T1000 (cell line): ENCODE results near the gene CMSS1.
A peak's percentile ranks its signal among the peaks of the same experiment; 100 is the strongest.

Source experiments
- DNase-seq: peaks from one replicate; lab custom pipeline; 2025; ENCODE audit warnings: mixed read lengths; lab: John Stamatoyannopoulos, UW

Gene CMSS1

GRCh38 chr3:99817437-99818240 is at the start of gene CMSS1:
CMSS1 (plus strand) TSS chr3:99817862.
- DNase-seq: peak; percentile 84

- DNase-seq: no peak
Measured at GRCh38 chr3:99768126-99768525, 49.5 kb upstream of the CMSS1 start.

- DNase-seq: no peak
Measured at GRCh38 chr3:99768808-99769501, 48.7 kb upstream of the CMSS1 start.

GRCh38 chr3:99772171-99772570 is 45.5 kb upstream of the CMSS1 start:
- DNase-seq: no peak

GRCh38 chr3:99772671-99773070 is 45.0 kb upstream of the CMSS1 start:
- no peak for DNase-seq

- no peak for DNase-seq
Measured at GRCh38 chr3:99774467-99774866, 43.2 kb upstream of the CMSS1 start.

GRCh38 chr3:99776516-99777209 is 41.0 kb upstream of the CMSS1 start:
- DNase-seq: no peak

GRCh38 chr3:99777210-99777549 is 40.5 kb upstream of the CMSS1 start:
- no peak for DNase-seq

- DNase-seq: no peak
Measured at GRCh38 chr3:99777708-99778107, 40.0 kb upstream of the CMSS1 start.

- DNase-seq: no peak
Measured at GRCh38 chr3:99780749-99781148, 36.9 kb upstream of the CMSS1 start.

- DNase-seq: no peak
Measured at GRCh38 chr3:99781761-99782160, 35.9 kb upstream of the CMSS1 start.

GRCh38 chr3:99783011-99783573 is 34.6 kb upstream of the CMSS1 start:
- DNase-seq: peak; percentile 69

- DNase-seq: peak; percentile 16
Measured at GRCh38 chr3:99789011-99789721, 28.5 kb upstream of the CMSS1 start.

GRCh38 chr3:99794485-99794884 is 23.2 kb upstream of the CMSS1 start:
- DNase-seq: no peak

- DNase-seq: no peak
Measured at GRCh38 chr3:99795573-99795972, 22.1 kb upstream of the CMSS1 start.

GRCh38 chr3:99799422-99799821 is 18.2 kb upstream of the CMSS1 start:
- DNase-seq: no peak

GRCh38 chr3:99803297-99803696 is 14.4 kb upstream of the CMSS1 start:
- no peak for DNase-seq

GRCh38 chr3:99805160-99805559 is 12.5 kb upstream of the CMSS1 start:
- no peak for DNase-seq

GRCh38 chr3:99808163-99808794 is 9.4 kb upstream of the CMSS1 start:
- peak; percentile 36 for DNase-seq

GRCh38 chr3:99809565-99809964 is 8.1 kb upstream of the CMSS1 start:
- DNase-seq: no peak

GRCh38 chr3:99810403-99810802 is 7.3 kb upstream of the CMSS1 start:
- DNase-seq: no peak

GRCh38 chr3:99817047-99817436 is 620 bp upstream of the CMSS1 start:
- DNase-seq: no peak
